Adrenal gland (tissue), 12 donors: ENCODE measurements around the gene EPHB2. TPM values are rescaled to one million over a fixed set of nuclear protein-coding genes. Genes with fewer than 3 reads are reported as not detected.

Experiments used
- DNase-seq, 7 donors: peaks; one replicate each; pipeline ENCODE4 v3.0.0-alpha.2; 2019 to 2020
- H3K27ac ChIP-seq, 5 donors: fragments of 200-600 bp; sonication (generic) in 4 of 5; 1 replicate in 3 of 5; 2 replicates in 2 of 5; pipeline versions ENCODE4 v1.5.1 to v1.8.0; 2016 to 2020; ENCODE audit warnings: mild to moderate bottlenecking in 1 of 5
- H3K27me3 ChIP-seq: fragments of 200-600 bp; 2 replicates; pipeline ENCODE4 v1.8.0; 2021
- H3K36me3 ChIP-seq, 2 donors: fragments of 200-600 bp; replicated peaks in 1 of 2; 1 replicate in 1 of 2; 2 replicates in 1 of 2; pipeline versions ENCODE4 v1.5.1 to v1.8.0; 2018 to 2022
- H3K4me1 ChIP-seq, 2 donors: fragments of 200-600 bp; replicated peaks in 1 of 2; 1 replicate in 1 of 2; 2 replicates in 1 of 2; pipeline versions ENCODE4 v1.5.1 to v1.8.0; 2018 to 2021
- H3K4me3 ChIP-seq, 4 donors: fragments of 200-600 bp; sonication (generic) in 3 of 4; one replicate each; pipeline ENCODE4 v1.5.1; 2016 to 2018
- H3K9me3 ChIP-seq, 3 donors: fragments of 200-600 bp; sonication (generic) in 1 of 3; replicated peaks in 1 of 3; 1 replicate in 2 of 3; 2 replicates in 1 of 3; pipeline versions ENCODE4 v1.5.1 to v1.8.0; 2016 to 2021
- CTCF ChIP-seq, 6 experiments: fragments of 450-650 bp in 4 of 6; fragments of 200-600 bp in 2 of 6; sonication (generic) in 1 of 6; IDR thresholded peaks; 1 replicate in 5 of 6; 2 replicates in 1 of 6; pipeline versions ENCODE4 v1.5.1 to v1.8.0; 2016 to 2021; ENCODE audit warnings: antibody characterized with exemption in 6 of 6, mild to moderate bottlenecking in 2 of 6, moderate library complexity in 1 of 6
- POLR2A ChIP-seq, 2 donors: fragments of 450-650 bp; IDR thresholded peaks; one replicate each; pipeline ENCODE4 v1.6.1; 2017; ENCODE audit warnings: antibody characterized with exemption in 2 of 2, mild to moderate bottlenecking in 2 of 2, moderate library complexity in 1 of 2
- WGBS, 4 donors: extraction: QIAGEN DNeasy Blood & Tissue Kit in 2 of 4; methylation state at CpG; one replicate each; pipeline versions ENCODE4 v1.1.5 to v1.1.7; 2013 to 2017; 5-methylcytosine and 5-hydroxymethylcytosine counted together
- intact Hi-C, 2 donors: fragments of 100-400 bp; cut with DNase I; formaldehyde crosslinking; loops; one replicate each; pipeline versions ENCODE4 v1.14.1 to v1.15.0; 2022 to 2023
- polyA plus RNA-seq, 3 donors: library from polyadenylated mRNA; stranded (reverse); fragments of 200-250 nt in 2 of 3; fragments of 350-450 nt in 1 of 3; fragmentation: Illumina TruSeq in 1 of 3; extraction: RNeasy Lipid Tissue Mini Kit (QIAGEN cat#74804) in 1 of 3; gene quantifications; one replicate each; pipeline ENCODE4 v1.2.3, GENCODE V29; 2013 to 2014
- total RNA-seq, 9 donors: library from RNA; depleted of rRNA in 4 of 9; stranded (reverse); fragments of >200 nt in 4 of 9; fragments of 120-200 nt in 1 of 9; fragmentation: NEBNext Ultra II Directional in 1 of 9; extraction: Animal tissue kit (Norgen Biotek cat#: 25700) in 1 of 9; gene quantifications; one replicate each; pipeline versions ENCODE4 v1.1.0 to v1.2.4, GENCODE V29; 2013 to 2023
- donor health status: healthy with polysubstance abuse.
- donor health status: Bipolar disorder and iron deficiency.
- donor health status: DM: yes; HTN: yes; CAD: no.
- donor health status: DM: no; HTN: no; CAD: no.
- donor health status: DM: no; HTN: no; CAD: no.
- donor health status: DM: yes; HTN: yes; CAD: no.

The EPHB2 gene
- total and polyA plus RNA-seq, 12 donors = 0.67 to 10.3 (median 3.1) TPM

GRCh38 chr1:22814176-22815042 is 103.8 kb downstream of the EPHB2 start:
- intact Hi-C loops = no loop called here
- no peak for TF ChIP-seq CTCF (IDR thresholded peaks at IDR 0.05)
- TF ChIP-seq POLR2A (IDR thresholded peaks at IDR 0.05) = no peak
- Histone ChIP-seq H3K4me3 (no peak overlapping the region), H3K27me3 (no peaks in the 10 kb centered on the region), H3K36me3 (no peaks in the 10 kb centered on the region), H3K27ac (peak overlapping the region in 1 of 5 donors; percentile 73), H3K9me3 (no peaks in the 10 kb centered on the region), H3K4me1 (peaks cover 0 to 8% of the 10 kb centered on the region in 2 donors)
- DNase-seq = peak in 3 of 7 donors; percentile 76 to 89 (median 81)
- WGBS, 4 donors = 57 to 76% (median 72%) methylated on average over 11 to 19 of the region's 19 CpGs

GRCh38 chr1:22815043-22815365 is 104.4 kb downstream of the EPHB2 start:
- Histone ChIP-seq H3K27me3 (no peaks in the 10 kb centered on the region), H3K27ac (peak overlapping the region in 1 of 5 donors; percentile 73), H3K4me3 (no peak overlapping the region), H3K36me3 (no peaks in the 10 kb centered on the region), H3K4me1 (peaks cover 0 to 7% of the 10 kb centered on the region in 2 donors), H3K9me3 (no peaks in the 10 kb centered on the region)
- WGBS, 4 donors = 85 to 93% (median 92%) methylated on average over 5 of the region's 5 CpGs
- no peak for TF ChIP-seq POLR2A (IDR thresholded peaks at IDR 0.05)
- no peak for TF ChIP-seq CTCF (IDR thresholded peaks at IDR 0.05)
- DNase-seq = no peak
- intact Hi-C loops = no loop called here

- Histone ChIP-seq H3K9me3 (no peaks in the 10 kb centered on the region), H3K4me1 (peaks cover 0 to 7% of the 10 kb centered on the region in 2 donors), H3K4me3 (no peak overlapping the region), H3K36me3 (no peaks in the 10 kb centered on the region), H3K27me3 (no peaks in the 10 kb centered on the region), H3K27ac (peak overlapping the region in 1 of 5 donors; percentile 73)
- WGBS, 4 donors = 67 to 71% (median 68%) methylated on average over 9 to 12 of the region's 12 CpGs
- no peak for DNase-seq
- intact Hi-C loops = no loop called here
- no peak for TF ChIP-seq CTCF (IDR thresholded peaks at IDR 0.05)
Observed at GRCh38 chr1:22815421-22816066, 104.9 kb downstream of the EPHB2 start.

GRCh38 chr1:22816067-22816775 is 105.6 kb downstream of the EPHB2 start:
- Histone ChIP-seq H3K4me3 (no peak overlapping the region), H3K27ac (no peak overlapping the region), H3K36me3 (no peaks in the 10 kb centered on the region), H3K27me3 (no peaks in the 10 kb centered on the region), H3K4me1 (peaks cover 0 to 7% of the 10 kb centered on the region in 2 donors), H3K9me3 (no peaks in the 10 kb centered on the region)
- DNase-seq = no peak
- TF ChIP-seq CTCF (IDR thresholded peaks at IDR 0.05) = no peak
- TF ChIP-seq POLR2A (IDR thresholded peaks at IDR 0.05) = no peak
- WGBS, 4 donors = 86 to 91% (median 88%) methylated on average over 9 of the region's 9 CpGs
- intact Hi-C loops = no loop called here
